ENCODE results near the gene HES5. TPM values are rescaled to one million over a fixed set of nuclear protein-coding genes. Genes with fewer than 3 reads are reported as not detected.

HES5 gene
- total and polyA plus RNA-seq, 8 donors = 0.07 to 0.25 (median 0.15) TPM; not detected in 4

DNA sequence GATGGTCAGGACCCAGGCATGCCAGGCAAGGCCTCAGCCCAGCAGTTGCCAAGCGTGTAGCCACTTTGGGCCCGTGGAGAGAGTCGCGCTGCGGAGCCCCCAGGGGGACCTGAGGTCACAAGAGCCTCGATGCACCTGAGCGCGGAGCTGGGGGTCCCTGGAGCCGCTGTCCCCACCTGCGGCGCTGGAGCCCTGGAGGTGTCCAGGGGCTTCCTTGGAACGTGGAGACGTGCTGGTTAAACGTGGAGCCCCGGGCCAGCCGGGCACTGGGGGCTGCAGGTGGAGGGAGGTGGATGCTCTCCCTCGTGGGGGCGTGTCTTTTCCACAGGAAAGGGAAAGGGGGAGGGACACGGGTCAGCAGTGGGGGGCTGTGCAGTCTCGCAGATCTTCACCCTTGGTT, 50.9 kb downstream of the HES5 start:
- Histone ChIP-seq H3K27ac (no peak overlapping the region), H3K4me1 (no peaks in the 10 kb centered on the region), H3K4me3 (no peak overlapping the region), H3K36me3 (no peaks in the 10 kb centered on the region), H3K9me3 (no peaks in the 10 kb centered on the region), H3K27me3 (no peaks in the 10 kb centered on the region)
- 59 to 73% methylated on average over 19 to 20 of the region's 20 CpGs for WGBS, 2 donors
- ATAC-seq (no peak), DNase-seq (no peak), FAIRE-seq (no peak)
- intact Hi-C loops (cut with DNase I) = no loop called here
- TF ChIP-seq, protein P1, sequence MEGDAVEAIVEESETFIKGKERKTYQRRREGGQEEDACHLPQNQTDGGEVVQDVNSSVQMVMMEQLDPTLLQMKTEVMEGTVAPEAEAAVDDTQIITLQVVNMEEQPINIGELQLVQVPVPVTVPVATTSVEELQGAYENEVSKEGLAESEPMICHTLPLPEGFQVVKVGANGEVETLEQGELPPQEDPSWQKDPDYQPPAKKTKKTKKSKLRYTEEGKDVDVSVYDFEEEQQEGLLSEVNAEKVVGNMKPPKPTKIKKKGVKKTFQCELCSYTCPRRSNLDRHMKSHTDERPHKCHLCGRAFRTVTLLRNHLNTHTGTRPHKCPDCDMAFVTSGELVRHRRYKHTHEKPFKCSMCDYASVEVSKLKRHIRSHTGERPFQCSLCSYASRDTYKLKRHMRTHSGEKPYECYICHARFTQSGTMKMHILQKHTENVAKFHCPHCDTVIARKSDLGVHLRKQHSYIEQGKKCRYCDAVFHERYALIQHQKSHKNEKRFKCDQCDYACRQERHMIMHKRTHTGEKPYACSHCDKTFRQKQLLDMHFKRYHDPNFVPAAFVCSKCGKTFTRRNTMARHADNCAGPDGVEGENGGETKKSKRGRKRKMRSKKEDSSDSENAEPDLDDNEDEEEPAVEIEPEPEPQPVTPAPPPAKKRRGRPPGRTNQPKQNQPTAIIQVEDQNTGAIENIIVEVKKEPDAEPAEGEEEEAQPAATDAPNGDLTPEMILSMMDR (IDR thresholded peaks at IDR 0.05) = no peak

Other genes starting within 250 kb of the HES5 start
- 1 to 10 TPM; 4.7 to 8.9 (median 5.2) TPM for gene MORN1, start 138.7 kb downstream of the HES5 start, total RNA-seq
- gene MORN1, start 138.7 kb downstream of the HES5 start, polyA plus RNA-seq = 1 to 10 TPM; 5.2 to 9.3 TPM
- gene RER1, start 138.4 kb downstream of the HES5 start, total RNA-seq = 10 to 100 TPM; 58.2 to 84.2 (median 70.9) TPM
- 10 to 100 TPM; 54.8 to 67.6 TPM for gene RER1, start 138.4 kb downstream of the HES5 start, polyA plus RNA-seq
- 10 to 100 TPM; 10.1 to 14.8 (median 10.7) TPM for gene PEX10, start 117.7 kb downstream of the HES5 start, total RNA-seq
- 10 to 100 TPM; 16.3 to 16.8 TPM for gene PEX10, start 117.7 kb downstream of the HES5 start, polyA plus RNA-seq
- 1 to 10 TPM in 5 of 6 donors, under 1 TPM in 1; 0.79 to 4.0 (median 3.0) TPM for gene PLCH2, start 54.0 kb downstream of the HES5 start, total RNA-seq
- gene PLCH2, start 54.0 kb downstream of the HES5 start, polyA plus RNA-seq = 100 to 1,000 TPM in 1 of 2 donors, 10 to 100 TPM in 1; 86.4 to 163 TPM
- 10 to 100 TPM in 2 of 6 donors, 1 to 10 TPM in 4; 9.7 to 17.1 (median 10.0) TPM for gene PANK4, start 3.7 kb downstream of the HES5 start, total RNA-seq
- 10 to 100 TPM; 20.7 to 26.4 TPM for gene PANK4, start 3.7 kb downstream of the HES5 start, polyA plus RNA-seq
- 10 to 100 TPM; 10.3 to 37.2 (median 19.0) TPM for gene TNFRSF14, start 26.1 kb upstream of the HES5 start, total RNA-seq
- 100 to 1,000 TPM; 120 to 124 TPM for gene TNFRSF14, start 26.1 kb upstream of the HES5 start, polyA plus RNA-seq
- 10 to 100 TPM in 4 of 6 donors, 1 to 10 TPM in 2; 3.3 to 16.4 (median 10.8) TPM for gene PRXL2B, start 56.5 kb upstream of the HES5 start, total RNA-seq
- 10 to 100 TPM; 12.1 to 13.4 TPM for gene PRXL2B, start 56.5 kb upstream of the HES5 start, polyA plus RNA-seq
- gene MMEL1, start 102.8 kb upstream of the HES5 start, total RNA-seq = 1 to 10 TPM in 5 of 6 donors, under 1 TPM in 1; 0.39 to 3.1 (median 2.2) TPM
- gene MMEL1, start 102.8 kb upstream of the HES5 start, polyA plus RNA-seq = 1 to 10 TPM; 7.6 to 8.7 TPM